AML-193 (cell line): ENCODE measurements around the gene GGNBP2.

Experiments
- DNase-seq, 2 experiments: peaks; one replicate each; lab custom pipeline; 2025; lab: John Stamatoyannopoulos, UW

GGNBP2 gene

GRCh38 chr17:36632916-36633771, 88.4 kb downstream of the GGNBP2 start:
- DNase-seq, result no peak
